Measurements from ENCODE around the gene CYS1.

The CYS1 gene

DNA sequence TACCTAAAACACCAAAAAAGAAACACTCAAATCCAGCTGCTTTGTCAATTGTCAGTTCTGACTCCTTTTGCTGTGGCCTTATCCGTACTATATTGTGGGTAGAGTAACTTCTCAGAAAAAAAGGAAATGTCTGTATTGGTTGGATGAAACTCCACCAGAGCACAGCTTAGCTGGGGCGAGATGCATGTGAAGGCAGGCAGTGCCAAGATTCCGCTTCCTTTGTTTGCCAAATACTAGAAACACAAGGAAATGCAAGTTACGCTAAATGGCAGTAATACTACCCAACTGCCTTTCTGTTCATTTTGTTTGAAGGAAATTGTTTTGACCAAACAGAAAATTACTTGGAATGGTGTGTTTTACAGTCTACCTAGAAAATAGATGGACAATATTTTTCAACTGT, 26.9 kb downstream of the CYS1 start:
- Histone ChIP-seq H3K27ac (no peak overlapping the region), H3K4me1 (peaks cover 0 to 36% (median 20%) of the 10 kb centered on the region in 4 donors), H3K4me3 (no peak overlapping the region), H3K27me3 (no peaks in the 10 kb centered on the region), H3K9me3 (no peaks in the 10 kb centered on the region), H3K36me3 (peaks cover 24 to 72% (median 50%) of the 10 kb centered on the region in 3 donors)
- intact Hi-C loops (cut with DNase I; ENCODE audit: low total_unique reads) = no loop called here
- no peak for DNase-seq
- TF ChIP-seq, protein P1, sequence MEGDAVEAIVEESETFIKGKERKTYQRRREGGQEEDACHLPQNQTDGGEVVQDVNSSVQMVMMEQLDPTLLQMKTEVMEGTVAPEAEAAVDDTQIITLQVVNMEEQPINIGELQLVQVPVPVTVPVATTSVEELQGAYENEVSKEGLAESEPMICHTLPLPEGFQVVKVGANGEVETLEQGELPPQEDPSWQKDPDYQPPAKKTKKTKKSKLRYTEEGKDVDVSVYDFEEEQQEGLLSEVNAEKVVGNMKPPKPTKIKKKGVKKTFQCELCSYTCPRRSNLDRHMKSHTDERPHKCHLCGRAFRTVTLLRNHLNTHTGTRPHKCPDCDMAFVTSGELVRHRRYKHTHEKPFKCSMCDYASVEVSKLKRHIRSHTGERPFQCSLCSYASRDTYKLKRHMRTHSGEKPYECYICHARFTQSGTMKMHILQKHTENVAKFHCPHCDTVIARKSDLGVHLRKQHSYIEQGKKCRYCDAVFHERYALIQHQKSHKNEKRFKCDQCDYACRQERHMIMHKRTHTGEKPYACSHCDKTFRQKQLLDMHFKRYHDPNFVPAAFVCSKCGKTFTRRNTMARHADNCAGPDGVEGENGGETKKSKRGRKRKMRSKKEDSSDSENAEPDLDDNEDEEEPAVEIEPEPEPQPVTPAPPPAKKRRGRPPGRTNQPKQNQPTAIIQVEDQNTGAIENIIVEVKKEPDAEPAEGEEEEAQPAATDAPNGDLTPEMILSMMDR (IDR thresholded peaks at IDR 0.05) = no peak

DNA sequence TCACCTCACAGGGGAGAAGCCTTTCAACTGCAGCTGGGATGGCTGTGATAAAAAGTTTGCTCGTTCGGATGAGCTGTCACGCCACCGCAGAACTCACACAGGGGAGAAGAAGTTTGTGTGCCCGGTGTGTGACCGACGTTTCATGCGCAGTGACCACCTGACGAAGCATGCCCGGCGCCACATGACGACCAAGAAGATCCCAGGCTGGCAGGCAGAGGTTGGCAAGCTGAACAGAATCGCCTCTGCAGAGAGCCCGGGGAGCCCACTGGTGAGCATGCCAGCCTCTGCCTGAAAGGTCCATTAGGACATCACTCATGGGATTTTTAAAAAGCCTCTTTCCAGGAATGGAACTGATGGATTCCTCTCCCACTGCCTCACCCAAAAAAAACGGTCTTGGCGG, 28.0 kb downstream of the CYS1 start:
- Histone ChIP-seq H3K27me3 (no peaks in the 10 kb centered on the region), H3K27ac (no peak overlapping the region), H3K4me3 (no peak overlapping the region), H3K9me3 (no peaks in the 10 kb centered on the region), H3K36me3 (peaks cover 33 to 82% (median 60%) of the 10 kb centered on the region in 3 donors), H3K4me1 (peaks cover 0 to 41% (median 17%) of the 10 kb centered on the region in 4 donors)
- no peak for DNase-seq
- intact Hi-C loops (cut with DNase I; ENCODE audit: low total_unique reads) = no loop called here
- TF ChIP-seq, protein P1 (IDR thresholded peaks at IDR 0.05) = no peak

DNA sequence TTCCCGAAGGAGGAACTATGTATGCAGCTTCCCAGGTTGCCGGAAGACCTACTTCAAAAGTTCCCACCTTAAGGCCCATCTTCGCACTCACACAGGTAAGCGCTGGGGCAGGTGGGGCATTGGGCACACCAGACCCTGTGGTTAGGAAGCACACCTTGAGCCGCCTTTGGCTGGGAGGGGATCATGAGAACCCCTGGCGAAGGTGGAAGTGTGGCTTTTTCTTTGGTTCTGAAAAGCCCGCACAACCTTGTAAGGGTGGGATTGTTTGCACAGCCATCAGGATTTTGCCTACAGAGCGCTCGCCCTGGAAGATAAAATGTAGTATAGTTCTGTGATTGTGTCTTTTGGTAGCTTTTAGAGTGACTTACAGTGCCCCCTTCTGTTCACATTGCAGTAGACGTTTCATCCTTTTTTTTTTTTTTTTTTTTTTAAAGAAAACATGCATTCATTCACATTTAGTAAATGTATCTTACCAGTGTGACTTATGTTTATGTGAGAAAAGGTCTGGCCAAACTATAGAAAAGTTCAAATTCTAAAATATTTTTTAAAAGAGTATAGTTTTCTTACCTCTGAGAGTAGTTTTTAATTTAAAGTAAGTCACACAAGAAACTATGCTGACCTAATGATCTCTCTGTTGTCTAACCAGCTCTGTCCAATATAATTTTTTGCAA, 31.6 kb downstream of the CYS1 start:
- intact Hi-C loops (cut with DNase I; ENCODE audit: low total_unique reads) = loop anchor here (2.0 to 5.0 kb wide), 2 partner anchors 64 to 236 kb away; no protein-coding TSS in a partner anchor
- H3K4me1 ChIP-seq = peaks cover 0 to 60% (median 39%) of the 10 kb centered on the region in 4 donors
- DNase-seq = no peak
- H3K36me3 ChIP-seq = peaks cover 25 to 70% (median 49%) of the 10 kb centered on the region in 3 donors
- H3K9me3 ChIP-seq = no peaks in the 10 kb centered on the region
- H3K27me3 ChIP-seq = no peaks in the 10 kb centered on the region
- TF ChIP-seq, protein P1 (IDR thresholded peaks at IDR 0.05) = peak; percentile 53 to 63
- peak overlapping the region; percentile 5 to 21 for H3K27ac ChIP-seq
- no peak overlapping the region for H3K4me3 ChIP-seq

DNA sequence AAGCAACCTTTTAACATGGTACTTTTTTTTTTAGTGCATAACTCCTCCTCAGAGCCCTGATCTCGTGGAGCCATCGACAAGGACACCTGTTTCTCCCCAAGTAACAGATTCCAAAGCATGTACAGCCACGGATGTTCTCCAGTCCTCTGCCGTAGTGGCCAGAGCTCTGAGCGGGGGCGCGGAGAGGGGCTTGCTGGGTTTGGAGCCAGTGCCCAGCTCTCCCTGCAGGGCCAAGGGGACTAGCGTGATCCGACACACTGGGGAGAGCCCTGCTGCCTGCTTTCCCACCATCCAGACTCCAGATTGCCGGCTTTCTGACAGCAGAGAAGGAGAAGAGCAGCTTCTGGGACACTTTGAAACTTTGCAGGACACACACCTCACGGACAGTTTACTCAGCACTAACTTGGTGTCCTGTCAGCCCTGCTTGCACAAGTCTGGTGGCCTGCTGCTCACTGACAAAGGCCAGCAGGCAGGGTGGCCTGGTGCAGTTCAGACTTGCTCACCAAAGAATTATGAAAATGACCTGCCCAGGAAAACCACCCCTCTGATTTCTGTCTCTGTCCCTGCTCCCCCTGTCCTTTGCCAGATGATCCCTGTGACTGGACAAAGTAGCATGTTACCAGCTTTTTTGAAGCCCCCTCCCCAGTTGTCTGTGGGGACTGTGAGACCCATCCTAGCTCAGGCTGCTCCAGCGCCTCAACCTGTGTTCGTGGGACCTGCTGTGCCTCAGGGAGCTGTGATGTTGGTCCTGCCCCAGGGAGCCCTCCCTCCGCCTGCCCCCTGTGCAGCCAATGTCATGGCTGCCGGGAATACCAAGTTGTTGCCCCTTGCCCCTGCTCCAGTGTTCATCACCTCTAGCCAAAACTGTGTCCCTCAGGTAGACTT, 32.4 kb downstream of the CYS1 start:
- intact Hi-C loops (cut with DNase I; ENCODE audit: low total_unique reads) = loop anchor here (2.0 to 5.0 kb wide), 2 partner anchors 63 to 236 kb away; no protein-coding TSS in a partner anchor
- Histone ChIP-seq H3K36me3 (peaks cover 20 to 62% (median 41%) of the 10 kb centered on the region in 3 donors), H3K4me1 (peaks cover 0 to 52% (median 39%) of the 10 kb centered on the region in 4 donors), H3K27me3 (no peaks in the 10 kb centered on the region), H3K9me3 (no peaks in the 10 kb centered on the region), H3K27ac (peak overlapping the region; percentile 5 to 41), H3K4me3 (no peak overlapping the region)
- TF ChIP-seq, protein P1 (IDR thresholded peaks at IDR 0.05) = no peak
- DNase-seq = no peak

DNA sequence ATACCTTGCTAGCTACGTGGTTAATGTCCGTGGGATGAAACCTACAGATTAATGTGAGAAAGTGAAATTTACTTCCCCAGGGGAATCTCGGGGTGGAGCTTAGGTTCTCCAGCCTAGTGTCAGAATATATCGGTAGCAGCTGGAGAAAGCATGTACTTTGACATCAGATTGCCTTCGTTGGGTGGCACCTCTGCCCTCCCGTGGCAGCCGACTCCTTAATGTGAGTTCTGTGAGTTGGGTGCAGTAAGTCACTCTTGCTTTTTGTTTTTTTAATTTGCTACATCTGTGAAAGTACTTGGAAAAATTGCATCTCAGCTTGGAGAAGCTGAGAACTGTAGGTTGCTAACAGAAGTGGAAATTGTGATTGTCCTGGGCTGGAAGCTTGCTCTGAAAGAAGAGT, 33.3 kb downstream of the CYS1 start:
- intact Hi-C loops (cut with DNase I; ENCODE audit: low total_unique reads) = loop anchor here (5.0 kb wide), 1 partner anchor 235 kb away; no protein-coding TSS in a partner anchor
- Histone ChIP-seq H3K27ac (peak overlapping the region; percentile 5 to 94), H3K27me3 (no peaks in the 10 kb centered on the region), H3K9me3 (no peaks in the 10 kb centered on the region), H3K4me3 (no peak overlapping the region), H3K36me3 (peaks cover 14 to 53% (median 34%) of the 10 kb centered on the region in 3 donors), H3K4me1 (peaks cover 0 to 60% (median 47%) of the 10 kb centered on the region in 4 donors)
- TF ChIP-seq, protein P1 (IDR thresholded peaks at IDR 0.05) = no peak
- no peak for DNase-seq

All from tibial artery (tissue), 4 donors.